ENCODE data around the gene C11orf91. TPM values are rescaled to one million over a fixed set of nuclear protein-coding genes. Genes with fewer than 3 reads are reported as not detected.

C11orf91 gene
- total and polyA plus RNA-seq, 4 donors = 0.97 TPM; not detected in 3

- Histone ChIP-seq H3K9me3 (ENCODE audit: control insufficient read depth, low read length) (no peaks in the 10 kb centered on the region), H3K36me3 (ENCODE audit: control insufficient read depth in 1 of 2, insufficient read depth in 2 of 2, low read length in 1 of 2) (peaks cover 0 to 3% of the 10 kb centered on the region in 2 donors), H3K27ac (ENCODE audit: low read depth in 1 of 2, low read length in 2 of 2) (peak overlapping the region in 1 of 2 donors; percentile 31), H3K4me3 (ENCODE audit: low read length in 2 of 2) (no peak overlapping the region), H3K27me3 (ENCODE audit: control insufficient read depth in 1 of 2, insufficient read depth in 2 of 2, low read length in 1 of 2) (no peaks in the 10 kb centered on the region), H3K4me1 (ENCODE audit: control insufficient read depth in 1 of 2, insufficient read depth in 2 of 2, low read length in 2 of 2) (peaks cover 0 to 2% of the 10 kb centered on the region in 2 donors)
- 38 to 41% methylated on average over 4 of the region's 4 CpGs for WGBS, 2 donors
- intact Hi-C loops (cut with DNase I) = no loop called here
- peak in 1 of 2 donors; percentile 65 for DNase-seq
- ATAC-seq (ENCODE audit: low FRiP score) = peak; percentile 72
These were observed 24.0 kb upstream of the C11orf91 start for GRCh38 chr11:33724644-33725035.

GRCh38 chr11:33723238-33723881 lies 22.7 kb upstream of the C11orf91 start:
- Histone ChIP-seq H3K4me1 (ENCODE audit: control insufficient read depth in 1 of 2, insufficient read depth in 2 of 2, low read length in 2 of 2) (peaks cover 0 to 2% of the 10 kb centered on the region in 2 donors), H3K9me3 (ENCODE audit: control insufficient read depth, low read length) (no peaks in the 10 kb centered on the region), H3K4me3 (ENCODE audit: low read length in 2 of 2) (no peak overlapping the region), H3K27ac (ENCODE audit: low read depth in 1 of 2, low read length in 2 of 2) (no peak overlapping the region), H3K27me3 (ENCODE audit: control insufficient read depth in 1 of 2, insufficient read depth in 2 of 2, low read length in 1 of 2) (no peaks in the 10 kb centered on the region), H3K36me3 (ENCODE audit: control insufficient read depth in 1 of 2, insufficient read depth in 2 of 2, low read length in 1 of 2) (peaks cover 0 to 8% of the 10 kb centered on the region in 2 donors)
- peak; percentile 70 for ATAC-seq (ENCODE audit: low FRiP score)
- WGBS, 2 donors = 77 to 79% methylated on average over 6 of the region's 6 CpGs
- no peak for DNase-seq
- intact Hi-C loops (cut with DNase I) = no loop called here

- no peak overlapping the region for H3K27ac ChIP-seq (ENCODE audit: low read depth in 1 of 2, low read length in 2 of 2)
- 76 to 83% methylated on average over 2 of the region's 2 CpGs for WGBS, 2 donors
- ATAC-seq (ENCODE audit: low FRiP score) (peak; percentile 37), DNase-seq (peak; percentile 64 to 83)
- H3K36me3 ChIP-seq (ENCODE audit: control insufficient read depth in 1 of 2, insufficient read depth in 2 of 2, low read length in 1 of 2) = peaks cover 0 to 8% of the 10 kb centered on the region in 2 donors
- H3K9me3 ChIP-seq (ENCODE audit: control insufficient read depth, low read length) = no peaks in the 10 kb centered on the region
- peaks cover 0 to 2% of the 10 kb centered on the region in 2 donors for H3K4me1 ChIP-seq (ENCODE audit: control insufficient read depth in 1 of 2, insufficient read depth in 2 of 2, low read length in 2 of 2)
- no peaks in the 10 kb centered on the region for H3K27me3 ChIP-seq (ENCODE audit: control insufficient read depth in 1 of 2, insufficient read depth in 2 of 2, low read length in 1 of 2)
- intact Hi-C loops (cut with DNase I) = no loop called here
- H3K4me3 ChIP-seq (ENCODE audit: low read length in 2 of 2) = no peak overlapping the region
These were observed 22.1 kb upstream of the C11orf91 start for GRCh38 chr11:33722590-33723234.

- 75 to 81% methylated on average over 5 of the region's 5 CpGs for WGBS, 2 donors
- peaks cover 0 to 8% of the 10 kb centered on the region in 2 donors for H3K36me3 ChIP-seq (ENCODE audit: control insufficient read depth in 1 of 2, insufficient read depth in 2 of 2, low read length in 1 of 2)
- H3K4me1 ChIP-seq (ENCODE audit: control insufficient read depth in 1 of 2, insufficient read depth in 2 of 2, low read length in 2 of 2) = peaks cover 0 to 2% of the 10 kb centered on the region in 2 donors
- intact Hi-C loops (cut with DNase I) = no loop called here
- H3K27me3 ChIP-seq (ENCODE audit: control insufficient read depth in 1 of 2, insufficient read depth in 2 of 2, low read length in 1 of 2) = no peaks in the 10 kb centered on the region
- H3K27ac ChIP-seq (ENCODE audit: low read depth in 1 of 2, low read length in 2 of 2) = no peak overlapping the region
- H3K4me3 ChIP-seq (ENCODE audit: low read length in 2 of 2) = no peak overlapping the region
- H3K9me3 ChIP-seq (ENCODE audit: control insufficient read depth, low read length) = no peaks in the 10 kb centered on the region
- no peak for ATAC-seq (ENCODE audit: low FRiP score)
- no peak for DNase-seq
These were observed 21.4 kb upstream of the C11orf91 start for GRCh38 chr11:33721984-33722383.

GRCh38 chr11:33721426-33721825 lies 20.8 kb upstream of the C11orf91 start:
- DNase-seq (no peak), ATAC-seq (ENCODE audit: low FRiP score) (no peak)
- no peak overlapping the region for H3K4me3 ChIP-seq (ENCODE audit: low read length in 2 of 2)
- H3K27me3 ChIP-seq (ENCODE audit: control insufficient read depth in 1 of 2, insufficient read depth in 2 of 2, low read length in 1 of 2) = no peaks in the 10 kb centered on the region
- H3K27ac ChIP-seq (ENCODE audit: low read depth in 1 of 2, low read length in 2 of 2) = no peak overlapping the region
- WGBS, 2 donors = 0 to 8% methylated on average over 1 of the region's 1 CpG
- peaks cover 0 to 12% of the 10 kb centered on the region in 2 donors for H3K36me3 ChIP-seq (ENCODE audit: control insufficient read depth in 1 of 2, insufficient read depth in 2 of 2, low read length in 1 of 2)
- intact Hi-C loops (cut with DNase I) = no loop called here
- H3K9me3 ChIP-seq (ENCODE audit: control insufficient read depth, low read length) = no peaks in the 10 kb centered on the region
- peaks cover 0 to 2% of the 10 kb centered on the region in 2 donors for H3K4me1 ChIP-seq (ENCODE audit: control insufficient read depth in 1 of 2, insufficient read depth in 2 of 2, low read length in 2 of 2)

GRCh38 chr11:33719587-33719986 lies 19.0 kb upstream of the C11orf91 start:
- 79 to 83% methylated on average over 5 of the region's 5 CpGs for WGBS, 2 donors

GRCh38 chr11:33718440-33718839 lies 17.8 kb upstream of the C11orf91 start:
- WGBS, 2 donors = 74 to 89% methylated on average over 2 of the region's 2 CpGs
- intact Hi-C loops (cut with DNase I) = no loop called here
- Histone ChIP-seq H3K27me3 (ENCODE audit: control insufficient read depth in 1 of 2, insufficient read depth in 2 of 2, low read length in 1 of 2) (no peaks in the 10 kb centered on the region), H3K9me3 (ENCODE audit: control insufficient read depth, low read length) (no peaks in the 10 kb centered on the region), H3K36me3 (ENCODE audit: control insufficient read depth in 1 of 2, insufficient read depth in 2 of 2, low read length in 1 of 2) (peaks cover 6 to 18% of the 10 kb centered on the region in 2 donors), H3K27ac (ENCODE audit: low read depth in 1 of 2, low read length in 2 of 2) (no peak overlapping the region), H3K4me3 (ENCODE audit: low read length in 2 of 2) (no peak overlapping the region), H3K4me1 (ENCODE audit: control insufficient read depth in 1 of 2, insufficient read depth in 2 of 2, low read length in 2 of 2) (peaks cover 0 to 1% of the 10 kb centered on the region in 2 donors)
- ATAC-seq (ENCODE audit: low FRiP score) = no peak
- DNase-seq = no peak

More at GRCh38 chr11:33719587-33719986, 19.0 kb upstream of the C11orf91 start:
- no peak overlapping the region for H3K27ac ChIP-seq (ENCODE audit: low read depth in 1 of 2, low read length in 2 of 2)
- H3K4me3 ChIP-seq (ENCODE audit: low read length in 2 of 2) = no peak overlapping the region
- DNase-seq (no peak), ATAC-seq (ENCODE audit: low FRiP score) (no peak)
- H3K4me1 ChIP-seq (ENCODE audit: control insufficient read depth in 1 of 2, insufficient read depth in 2 of 2, low read length in 2 of 2) = peaks cover 0 to 2% of the 10 kb centered on the region in 2 donors
- H3K9me3 ChIP-seq (ENCODE audit: control insufficient read depth, low read length) = no peaks in the 10 kb centered on the region
- H3K36me3 ChIP-seq (ENCODE audit: control insufficient read depth in 1 of 2, insufficient read depth in 2 of 2, low read length in 1 of 2) = peaks cover 0 to 14% of the 10 kb centered on the region in 2 donors
- intact Hi-C loops (cut with DNase I) = no loop called here
- no peaks in the 10 kb centered on the region for H3K27me3 ChIP-seq (ENCODE audit: control insufficient read depth in 1 of 2, insufficient read depth in 2 of 2, low read length in 1 of 2)

- H3K36me3 ChIP-seq (ENCODE audit: control insufficient read depth in 1 of 2, insufficient read depth in 2 of 2, low read length in 1 of 2) = peaks cover 10 to 19% of the 10 kb centered on the region in 2 donors
- 82 to 91% methylated on average over 2 of the region's 2 CpGs for WGBS, 2 donors
- ATAC-seq (ENCODE audit: low FRiP score) = no peak
- intact Hi-C loops (cut with DNase I) = no loop called here
- no peak overlapping the region for H3K27ac ChIP-seq (ENCODE audit: low read depth in 1 of 2, low read length in 2 of 2)
- H3K27me3 ChIP-seq (ENCODE audit: control insufficient read depth in 1 of 2, insufficient read depth in 2 of 2, low read length in 1 of 2) = no peaks in the 10 kb centered on the region
- no peak for DNase-seq
- no peaks in the 10 kb centered on the region for H3K9me3 ChIP-seq (ENCODE audit: control insufficient read depth, low read length)
- no peaks in the 10 kb centered on the region for H3K4me1 ChIP-seq (ENCODE audit: control insufficient read depth in 1 of 2, insufficient read depth in 2 of 2, low read length in 2 of 2)
- no peak overlapping the region for H3K4me3 ChIP-seq (ENCODE audit: low read length in 2 of 2)
These were observed 15.6 kb upstream of the C11orf91 start for GRCh38 chr11:33716243-33716642.

Data from aorta (tissue), 5 donors.